ENCODE data around the gene AKNA. TPM values are rescaled to one million over a fixed set of nuclear protein-coding genes. Genes with fewer than 3 reads are reported as not detected.

AKNA gene
- total RNA-seq, 4 donors from 2014 or later: 12.5 to 18.5 (median 17.3) TPM

GRCh38 chr9:114316605-114317230, 71.1 kb downstream of the AKNA start:
- H3K9me3 ChIP-seq: no peaks in the 10 kb centered on the region
- no peak for DNase-seq (ENCODE audit: extremely low spot score)
- no peaks in the 10 kb centered on the region for H3K4me1 ChIP-seq
- no peaks in the 10 kb centered on the region for H3K27me3 ChIP-seq
- no peak overlapping the region for H3K4me3 ChIP-seq
- no peak for TF ChIP-seq POLR2A (IDR thresholded peaks at IDR 0.05; ENCODE audit: low read depth)
- no peak for TF ChIP-seq EP300 (IDR thresholded peaks at IDR 0.05)
- TF ChIP-seq POLR2AphosphoS5 (IDR thresholded peaks at IDR 0.05): no peak
- TF ChIP-seq, protein P1, sequence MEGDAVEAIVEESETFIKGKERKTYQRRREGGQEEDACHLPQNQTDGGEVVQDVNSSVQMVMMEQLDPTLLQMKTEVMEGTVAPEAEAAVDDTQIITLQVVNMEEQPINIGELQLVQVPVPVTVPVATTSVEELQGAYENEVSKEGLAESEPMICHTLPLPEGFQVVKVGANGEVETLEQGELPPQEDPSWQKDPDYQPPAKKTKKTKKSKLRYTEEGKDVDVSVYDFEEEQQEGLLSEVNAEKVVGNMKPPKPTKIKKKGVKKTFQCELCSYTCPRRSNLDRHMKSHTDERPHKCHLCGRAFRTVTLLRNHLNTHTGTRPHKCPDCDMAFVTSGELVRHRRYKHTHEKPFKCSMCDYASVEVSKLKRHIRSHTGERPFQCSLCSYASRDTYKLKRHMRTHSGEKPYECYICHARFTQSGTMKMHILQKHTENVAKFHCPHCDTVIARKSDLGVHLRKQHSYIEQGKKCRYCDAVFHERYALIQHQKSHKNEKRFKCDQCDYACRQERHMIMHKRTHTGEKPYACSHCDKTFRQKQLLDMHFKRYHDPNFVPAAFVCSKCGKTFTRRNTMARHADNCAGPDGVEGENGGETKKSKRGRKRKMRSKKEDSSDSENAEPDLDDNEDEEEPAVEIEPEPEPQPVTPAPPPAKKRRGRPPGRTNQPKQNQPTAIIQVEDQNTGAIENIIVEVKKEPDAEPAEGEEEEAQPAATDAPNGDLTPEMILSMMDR (IDR thresholded peaks at IDR 0.05): no peak
- no peak overlapping the region for H3K27ac ChIP-seq (replicated peaks in 1 of 4)
- WGBS: 73% methylated on average over 10 of the region's 10 CpGs
- no peaks in the 10 kb centered on the region for H3K36me3 ChIP-seq
- intact Hi-C loops (cut with DNase I): no loop called here

- DNase-seq (ENCODE audit: extremely low spot score): no peak
- Histone ChIP-seq H3K9me3 (no peaks in the 10 kb centered on the region), H3K27ac (replicated peaks in 1 of 4) (no peak overlapping the region), H3K4me3 (no peak overlapping the region), H3K27me3 (no peaks in the 10 kb centered on the region), H3K4me1 (no peaks in the 10 kb centered on the region), H3K36me3 (no peaks in the 10 kb centered on the region)
- intact Hi-C loops (cut with DNase I): no loop called here
- TF ChIP-seq POLR2A (IDR thresholded peaks at IDR 0.05; ENCODE audit: low read depth): no peak
- no peak for TF ChIP-seq POLR2AphosphoS5 (IDR thresholded peaks at IDR 0.05)
- TF ChIP-seq, protein P1 (IDR thresholded peaks at IDR 0.05): no peak
- TF ChIP-seq EP300 (IDR thresholded peaks at IDR 0.05): no peak
- WGBS: 85% methylated on average over 8 of the region's 8 CpGs
Observed at GRCh38 chr9:114315723-114316363, 71.9 kb downstream of the AKNA start.

- no peaks in the 10 kb centered on the region for H3K27me3 ChIP-seq
- H3K4me3 ChIP-seq: no peak overlapping the region
- H3K36me3 ChIP-seq: peaks cover 0 to 6% (median 2%) of the 10 kb centered on the region in 4 donors
- H3K4me1 ChIP-seq: no peaks in the 10 kb centered on the region
- no peak overlapping the region for H3K27ac ChIP-seq (replicated peaks in 1 of 4)
- intact Hi-C loops (cut with DNase I): no loop called here
- WGBS: 90% methylated on average over 7 of the region's 8 CpGs
- no peak for DNase-seq (ENCODE audit: extremely low spot score)
- TF ChIP-seq EP300 (IDR thresholded peaks at IDR 0.05): no peak
- TF ChIP-seq, protein P1 (IDR thresholded peaks at IDR 0.05): no peak
- TF ChIP-seq POLR2AphosphoS5 (IDR thresholded peaks at IDR 0.05): no peak
- H3K9me3 ChIP-seq: no peaks in the 10 kb centered on the region
Observed at GRCh38 chr9:114314881-114315722, 72.7 kb downstream of the AKNA start.

DNA sequence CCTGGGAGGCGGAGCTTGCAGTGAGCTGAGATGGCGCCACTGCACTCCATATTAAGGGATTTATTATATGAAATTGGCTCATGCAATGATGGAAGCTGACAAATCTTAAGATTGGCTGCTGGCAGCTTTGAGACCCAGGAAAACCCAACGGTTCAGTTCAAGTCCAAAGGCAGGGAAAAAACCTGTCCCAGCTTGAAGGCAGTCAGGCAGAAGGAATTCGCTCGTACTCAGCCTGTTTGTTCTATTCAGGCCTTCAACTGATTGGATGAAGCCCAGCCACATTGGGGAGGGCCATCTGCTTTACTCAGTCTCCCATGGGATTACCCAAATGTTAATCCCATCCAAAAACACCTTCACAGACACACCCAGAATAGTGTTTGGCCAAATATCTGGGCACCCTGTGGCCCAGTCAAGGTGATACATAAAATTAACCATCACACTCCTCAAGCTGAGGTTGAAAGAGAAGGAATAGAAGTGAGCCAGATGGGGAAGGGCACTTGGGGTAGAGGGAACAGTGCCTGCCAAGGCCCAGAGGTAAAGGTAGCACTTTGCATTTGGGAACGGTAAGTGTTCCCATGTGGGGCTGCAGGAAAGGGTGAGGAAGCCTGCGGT, 73.4 kb downstream of the AKNA start:
- H3K4me3 ChIP-seq: no peak overlapping the region
- DNase-seq (ENCODE audit: extremely low spot score): no peak
- H3K9me3 ChIP-seq: no peaks in the 10 kb centered on the region
- peaks cover 0 to 6% (median 2%) of the 10 kb centered on the region in 4 donors for H3K36me3 ChIP-seq
- no peaks in the 10 kb centered on the region for H3K27me3 ChIP-seq
- 93% methylated on average over 7 of the region's 7 CpGs for WGBS
- TF ChIP-seq POLR2A (IDR thresholded peaks at IDR 0.05; ENCODE audit: low read depth) (no peak), EP300 (IDR thresholded peaks at IDR 0.05) (no peak), POLR2AphosphoS5 (IDR thresholded peaks at IDR 0.05) (no peak)
- TF ChIP-seq, protein P1 (IDR thresholded peaks at IDR 0.05): no peak
- intact Hi-C loops (cut with DNase I): no loop called here
- no peaks in the 10 kb centered on the region for H3K4me1 ChIP-seq
- H3K27ac ChIP-seq (replicated peaks in 1 of 4): no peak overlapping the region
